Activated CD4-positive, alpha-beta T cell treated with anti-CD3 and anti-CD28 coated beads, Interleukin-2, amount 10 ng/mL, durations not matched to agents 7 days and 5 days (primary cell): ENCODE data around the gene IRF4. TPM values are rescaled to one million over a fixed set of nuclear protein-coding genes. Genes with fewer than 3 reads are reported as not detected.

Source experiments
- CTCF ChIA-PET: fragments of 350-600 bp; sonication (Branson Sonifier 250); formaldehyde crosslinking; loops from one replicate; lab custom pipeline; 2021; ENCODE audit warnings: antibody characterized with exemption; lab: Charles Lee
- POLR2A ChIA-PET: fragments of 350-600 bp; sonication (Branson Sonifier 250); formaldehyde crosslinking; loops from one replicate; lab custom pipeline; 2021; ENCODE audit warnings: antibody characterized with exemption; lab: Charles Lee
- DNase-seq: peaks from one replicate; pipeline ENCODE4 v3.0.0-alpha.2; 2020
- H3K27ac Mint-ChIP-seq: one replicate; pipeline ENCODE4 v1.8.0; 2021; ENCODE audit warnings: mild to moderate bottlenecking, moderate library complexity, mixed read lengths
- H3K27me3 Mint-ChIP-seq: one replicate; pipeline ENCODE4 v1.8.0; 2021; ENCODE audit warnings: mixed read lengths
- H3K36me3 Mint-ChIP-seq: one replicate; pipeline ENCODE4 v1.8.0; 2021; ENCODE audit warnings: low read depth, mixed read lengths
- H3K4me1 Mint-ChIP-seq: one replicate; pipeline ENCODE4 v1.8.0; 2021; ENCODE audit warnings: mixed read lengths
- H3K4me3 Mint-ChIP-seq: one replicate; pipeline ENCODE4 v1.8.0; 2021; ENCODE audit warnings: mild to moderate bottlenecking, moderate library complexity, mixed read lengths
- H3K9me3 Mint-ChIP-seq: one replicate; pipeline ENCODE4 v1.8.0; 2021; ENCODE audit warnings: mixed read lengths
- total RNA-seq, 2 experiments: library from RNA; stranded (reverse); gene quantifications; one replicate each; pipeline ENCODE4 v1.2.3, GENCODE V29; 2021

Gene IRF4
- total RNA-seq, 2 experiments from 2014 or later = 111 to 126 TPM

- no peak for DNase-seq
- POLR2A ChIA-PET = interaction anchor here (1.0 to 1.1 kb wide), 2 partner anchors 88 to 221 kb away, joined by 3 to 4 read pairs; no protein-coding TSS in a partner anchor
- CTCF ChIA-PET = interaction anchor here (0.9 to 3.5 kb wide), 4 partner anchors 13 to 222 kb away, joined by 3 to 18 read pairs (median 3); no protein-coding TSS in a partner anchor
Observed at GRCh38 chr6:410555-411395, 19.2 kb downstream of the IRF4 start.

GRCh38 chr6:411402-412145, 20.0 kb downstream of the IRF4 start:
- CTCF ChIA-PET = interaction anchor here (0.9 to 1.8 kb wide), 2 partner anchors 73 to 78 kb away, joined by 3 read pairs; no protein-coding TSS in a partner anchor
- H3K4me3 Mint-ChIP-seq = no peak overlapping the region
- DNase-seq = no peak

More at GRCh38 chr6:410555-411395, 19.2 kb downstream of the IRF4 start:
- peaks cover 14% of the 10 kb centered on the region for H3K9me3 Mint-ChIP-seq
- H3K4me3 Mint-ChIP-seq = no peak overlapping the region
- H3K27me3 Mint-ChIP-seq = no peaks in the 10 kb centered on the region
- H3K4me1 Mint-ChIP-seq = peaks cover 49% of the 10 kb centered on the region
- no peak overlapping the region for H3K27ac Mint-ChIP-seq
- H3K36me3 Mint-ChIP-seq = peaks cover 88% of the 10 kb centered on the region

GRCh38 chr6:412146-412886, 20.8 kb downstream of the IRF4 start:
- CTCF ChIA-PET = interaction anchor here (0.6 to 1.8 kb wide), 5 partner anchors 22 to 161 kb away, joined by 3 to 4 read pairs (median 3); no protein-coding TSS in a partner anchor
- Mint-ChIP-seq H3K27ac (no peak overlapping the region), H3K4me3 (no peak overlapping the region), H3K36me3 (peaks cover 91% of the 10 kb centered on the region), H3K27me3 (no peaks in the 10 kb centered on the region), H3K9me3 (peaks cover 28% of the 10 kb centered on the region), H3K4me1 (peaks cover 37% of the 10 kb centered on the region)
- POLR2A ChIA-PET = interaction anchor here (0.5 kb wide), 1 partner anchor 56 kb away, joined by 3 read pairs; no protein-coding TSS in a partner anchor
- DNase-seq = no peak

More at GRCh38 chr6:411402-412145, 20.0 kb downstream of the IRF4 start:
- Mint-ChIP-seq H3K9me3 (peaks cover 21% of the 10 kb centered on the region), H3K4me1 (peaks cover 44% of the 10 kb centered on the region), H3K27ac (no peak overlapping the region), H3K36me3 (peaks cover 91% of the 10 kb centered on the region), H3K27me3 (no peaks in the 10 kb centered on the region)
- POLR2A ChIA-PET = interaction anchor here (1.0 to 1.1 kb wide), 2 partner anchors 87 to 222 kb away, joined by 3 to 4 read pairs; no protein-coding TSS in a partner anchor

GRCh38 chr6:414447-414846, 22.9 kb downstream of the IRF4 start:
- H3K27ac Mint-ChIP-seq = no peak overlapping the region
- no peak for DNase-seq
- POLR2A ChIA-PET = no interaction called here
- CTCF ChIA-PET = no interaction called here
- peaks cover 74% of the 10 kb centered on the region for H3K36me3 Mint-ChIP-seq
- H3K4me3 Mint-ChIP-seq = no peak overlapping the region
- H3K4me1 Mint-ChIP-seq = peaks cover 22% of the 10 kb centered on the region
- H3K9me3 Mint-ChIP-seq = peaks cover 30% of the 10 kb centered on the region
- no peaks in the 10 kb centered on the region for H3K27me3 Mint-ChIP-seq

GRCh38 chr6:415087-415486, 23.5 kb downstream of the IRF4 start:
- Mint-ChIP-seq H3K27ac (no peak overlapping the region), H3K4me3 (no peak overlapping the region), H3K9me3 (peaks cover 30% of the 10 kb centered on the region), H3K27me3 (no peaks in the 10 kb centered on the region), H3K4me1 (peaks cover 19% of the 10 kb centered on the region), H3K36me3 (peaks cover 68% of the 10 kb centered on the region)
- no peak for DNase-seq
- CTCF ChIA-PET = interaction anchor here (0.8 kb wide), 1 partner anchor 82 kb away, joined by 3 read pairs; no protein-coding TSS in a partner anchor
- POLR2A ChIA-PET = no interaction called here

GRCh38 chr6:421211-421610, 29.7 kb downstream of the IRF4 start:
- peaks cover 19% of the 10 kb centered on the region for H3K36me3 Mint-ChIP-seq
- no peak overlapping the region for H3K4me3 Mint-ChIP-seq
- H3K4me1 Mint-ChIP-seq = peaks cover 19% of the 10 kb centered on the region
- peaks cover 26% of the 10 kb centered on the region for H3K9me3 Mint-ChIP-seq
- POLR2A ChIA-PET = no interaction called here
- H3K27me3 Mint-ChIP-seq = no peaks in the 10 kb centered on the region
- no peak for DNase-seq
- no peak overlapping the region for H3K27ac Mint-ChIP-seq
- CTCF ChIA-PET = no interaction called here

- no peak overlapping the region for H3K27ac Mint-ChIP-seq
- DNase-seq = peak; percentile 58
- POLR2A ChIA-PET = no interaction called here
- H3K9me3 Mint-ChIP-seq = peaks cover 13% of the 10 kb centered on the region
- H3K4me1 Mint-ChIP-seq = peaks cover 19% of the 10 kb centered on the region
- H3K36me3 Mint-ChIP-seq = peaks cover 7% of the 10 kb centered on the region
- no peak overlapping the region for H3K4me3 Mint-ChIP-seq
- CTCF ChIA-PET = interaction anchor here (0.7 to 1.6 kb wide), 3 partner anchors 12 to 227 kb away, joined by 3 to 7 read pairs (median 3); no protein-coding TSS in a partner anchor
- H3K27me3 Mint-ChIP-seq = no peaks in the 10 kb centered on the region
Observed at GRCh38 chr6:422433-423054, 31.0 kb downstream of the IRF4 start.

GRCh38 chr6:423055-423798, 31.7 kb downstream of the IRF4 start:
- no peak for DNase-seq
- Mint-ChIP-seq H3K36me3 (peaks cover 7% of the 10 kb centered on the region), H3K9me3 (peaks cover 13% of the 10 kb centered on the region), H3K4me1 (peaks cover 26% of the 10 kb centered on the region), H3K27me3 (no peaks in the 10 kb centered on the region), H3K27ac (peak overlapping the region; percentile 71), H3K4me3 (no peak overlapping the region)
- ChIA-PET CTCF (interaction anchor here (0.6 to 1.6 kb wide), 6 partner anchors 12 to 1469 kb away, joined by 3 to 7 read pairs (median 3); no protein-coding TSS in a partner anchor), POLR2A (no interaction called here)

- peaks cover 13% of the 10 kb centered on the region for H3K9me3 Mint-ChIP-seq
- no peak for DNase-seq
- H3K4me1 Mint-ChIP-seq = peaks cover 31% of the 10 kb centered on the region
- POLR2A ChIA-PET = no interaction called here
- no peak overlapping the region for H3K27ac Mint-ChIP-seq
- H3K36me3 Mint-ChIP-seq = peaks cover 7% of the 10 kb centered on the region
- H3K27me3 Mint-ChIP-seq = no peaks in the 10 kb centered on the region
- CTCF ChIA-PET = interaction anchor here (0.9 to 1.6 kb wide), 3 partner anchors 11 to 29 kb away, joined by 3 to 7 read pairs (median 3); no protein-coding TSS in a partner anchor
- no peak overlapping the region for H3K4me3 Mint-ChIP-seq
Observed at GRCh38 chr6:423799-424345, 32.3 kb downstream of the IRF4 start.

- POLR2A ChIA-PET = interaction anchor here (0.8 kb wide), 1 partner anchor 19 kb away, joined by 5 read pairs; no protein-coding TSS in a partner anchor
- CTCF ChIA-PET = interaction anchor here (0.6 to 2.2 kb wide), 3 partner anchors 10 to 1100 kb away, joined by 3 to 6 read pairs (median 3); no protein-coding TSS in a partner anchor
- peaks cover 7% of the 10 kb centered on the region for H3K36me3 Mint-ChIP-seq
Observed at GRCh38 chr6:424741-425417, 33.3 kb downstream of the IRF4 start.

More at GRCh38 chr6:424741-425417, 33.3 kb downstream of the IRF4 start:
- H3K9me3 Mint-ChIP-seq = peaks cover 13% of the 10 kb centered on the region
- DNase-seq = no peak
- H3K27ac Mint-ChIP-seq = peak overlapping the region; percentile 61
- peaks cover 41% of the 10 kb centered on the region for H3K4me1 Mint-ChIP-seq
- no peaks in the 10 kb centered on the region for H3K27me3 Mint-ChIP-seq
- H3K4me3 Mint-ChIP-seq = no peak overlapping the region
